ENCODE results near the gene FHL5.
"Not testable (repeated sequence)": the region's sequence is repeated elsewhere in the genome, so short reads cannot be mapped to it uniquely, and the experiment has no call there.

Gene FHL5

DNA sequence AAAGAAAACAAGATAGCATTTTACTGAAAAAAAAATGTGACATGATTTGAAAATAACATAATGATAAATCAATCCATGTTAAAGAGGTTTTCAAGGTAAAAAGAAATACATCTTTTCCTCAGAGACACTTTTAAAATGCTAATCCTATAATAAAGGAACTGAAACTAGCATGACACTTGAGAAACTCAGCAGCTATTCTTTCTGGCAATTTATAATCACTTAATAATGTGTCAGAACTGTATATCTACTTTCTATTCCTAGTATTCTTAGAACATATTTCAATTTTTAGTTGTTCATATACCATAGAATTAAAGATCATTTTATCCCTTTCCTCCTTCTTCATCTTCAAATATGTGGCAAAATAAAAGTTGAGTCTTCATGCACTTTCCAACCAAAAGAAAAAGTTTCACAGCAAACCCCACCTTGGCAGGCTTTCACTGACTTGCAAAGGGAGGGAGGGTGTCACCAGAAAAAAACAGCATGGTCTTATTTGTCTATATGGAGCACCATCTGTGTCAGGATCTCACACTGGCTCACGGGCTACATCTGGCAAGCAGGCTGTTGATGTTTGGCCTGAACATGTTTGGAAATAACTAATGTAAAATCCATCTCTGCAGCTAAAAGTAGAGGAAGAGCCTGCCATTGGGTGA lies 48.5 kb downstream of the FHL5 start:
- DNase-seq = no peak

DNA sequence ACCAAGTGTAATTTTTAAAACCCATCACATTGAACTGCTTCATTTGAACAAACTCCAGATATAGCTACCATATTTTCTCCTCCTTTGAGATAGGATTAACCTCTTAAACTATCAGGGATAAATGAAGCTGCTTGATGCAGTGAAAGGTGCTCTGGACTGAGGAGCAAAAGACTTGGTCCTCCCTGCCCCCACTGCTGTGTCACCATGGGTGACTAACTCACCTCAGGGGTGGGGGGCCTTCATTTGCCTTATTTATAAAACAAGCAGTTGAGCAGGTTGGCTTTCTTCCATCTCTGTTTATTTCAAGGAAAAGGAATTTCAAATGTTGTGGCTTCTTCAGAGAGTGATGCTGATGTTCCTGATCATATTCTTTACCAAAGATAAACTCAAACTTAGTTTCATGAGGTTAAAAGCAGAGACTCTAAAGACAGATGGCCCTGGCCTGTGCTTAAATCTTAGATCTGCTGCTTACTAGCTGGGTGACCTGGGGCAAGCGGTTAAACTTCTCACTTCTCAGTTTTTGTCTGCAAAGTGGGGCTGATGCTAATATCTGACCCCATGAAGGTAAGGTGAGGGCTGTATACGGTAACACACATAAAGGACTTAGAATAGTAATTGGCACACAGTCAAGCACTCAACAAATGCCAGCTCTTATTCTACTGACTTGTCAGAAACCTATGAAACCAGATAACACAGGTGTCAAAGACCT lies 50.5 kb downstream of the FHL5 start:
- no peak for DNase-seq

DNA sequence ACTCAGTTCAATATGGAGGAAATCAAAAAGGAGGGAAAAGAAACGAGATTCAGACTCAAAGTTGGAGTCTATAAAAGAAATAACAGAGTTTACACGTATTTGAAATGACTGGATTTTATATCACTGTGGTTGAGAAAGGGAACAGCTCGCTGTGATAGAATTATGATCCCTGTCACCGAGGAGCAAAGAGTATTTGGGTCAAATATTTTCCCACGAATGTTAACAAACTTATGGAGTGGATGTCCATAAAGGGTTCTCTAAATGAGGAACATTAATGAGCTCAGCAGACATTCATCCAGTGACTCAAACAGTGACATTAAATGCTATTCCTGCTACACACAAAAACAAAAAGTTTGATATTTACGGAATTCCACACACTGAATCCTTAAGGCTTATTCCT lies 57.9 kb downstream of the FHL5 start:
- no peak for DNase-seq

DNA sequence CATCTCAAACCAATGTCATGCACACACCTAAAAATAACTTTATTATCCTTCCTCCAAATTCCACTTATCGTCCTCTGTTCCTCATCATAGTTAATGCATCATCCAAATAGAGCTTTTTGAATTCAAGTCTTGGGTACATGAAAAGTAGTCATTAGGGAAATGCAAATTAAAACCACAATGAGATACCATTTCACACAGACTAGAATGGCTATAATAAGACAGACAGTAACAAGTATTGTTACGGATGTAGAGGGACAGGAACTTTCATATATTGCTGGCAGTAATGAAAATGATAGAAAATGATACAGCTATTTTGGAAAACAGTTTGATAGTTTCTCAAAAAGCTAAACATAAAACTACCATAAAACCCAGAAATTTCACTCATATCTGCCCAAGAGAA lies 59.1 kb downstream of the FHL5 start:
- DNase-seq = no peak

DNA sequence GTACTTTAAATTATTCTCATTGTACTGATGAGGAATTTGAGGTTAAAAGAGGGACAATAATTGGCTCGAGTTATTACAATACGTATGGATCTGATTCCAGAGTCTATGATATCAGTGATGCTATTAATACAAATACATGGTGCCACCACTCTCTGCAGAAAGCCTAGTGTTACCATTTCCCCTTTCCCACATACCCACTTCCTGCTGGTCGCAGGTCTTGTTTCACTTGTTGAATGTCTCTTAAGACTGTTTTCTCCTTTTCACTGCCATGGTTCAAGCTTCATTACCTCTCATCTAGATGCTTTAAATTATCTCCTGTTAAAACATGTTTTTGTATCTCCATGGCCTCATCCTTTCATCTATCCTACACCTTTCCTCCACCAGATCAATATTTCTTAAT lies 62.0 kb downstream of the FHL5 start:
- DNase-seq = no peak

DNA sequence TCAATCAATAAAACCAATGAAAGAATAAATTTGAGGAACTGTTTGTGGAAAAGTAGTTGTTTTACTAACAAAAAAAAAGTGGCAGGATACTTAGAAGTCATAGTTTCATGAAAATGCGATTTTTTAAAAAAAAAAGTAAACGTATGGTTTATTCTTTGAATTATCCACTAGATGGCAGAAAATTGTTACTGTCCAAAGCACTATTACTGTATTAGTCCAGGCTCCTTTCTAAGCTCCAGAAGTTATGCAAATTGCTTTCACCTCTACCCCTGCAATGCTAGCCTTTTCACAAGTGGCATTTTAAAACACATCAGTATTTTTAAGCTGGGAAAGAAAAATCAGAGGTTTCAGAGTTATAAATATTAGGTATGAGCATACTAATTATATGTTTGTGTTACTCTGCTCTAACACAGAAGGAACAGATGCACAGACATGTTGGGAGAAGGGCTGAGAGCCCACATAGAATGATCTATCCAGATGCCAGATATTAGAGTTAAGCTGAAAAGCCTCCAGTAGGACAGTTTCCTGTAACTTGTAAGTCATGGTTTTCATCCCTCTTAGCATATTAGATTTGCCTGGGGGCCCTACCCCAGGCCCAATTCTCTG lies 63.9 kb downstream of the FHL5 start:
- no peak for DNase-seq

DNA sequence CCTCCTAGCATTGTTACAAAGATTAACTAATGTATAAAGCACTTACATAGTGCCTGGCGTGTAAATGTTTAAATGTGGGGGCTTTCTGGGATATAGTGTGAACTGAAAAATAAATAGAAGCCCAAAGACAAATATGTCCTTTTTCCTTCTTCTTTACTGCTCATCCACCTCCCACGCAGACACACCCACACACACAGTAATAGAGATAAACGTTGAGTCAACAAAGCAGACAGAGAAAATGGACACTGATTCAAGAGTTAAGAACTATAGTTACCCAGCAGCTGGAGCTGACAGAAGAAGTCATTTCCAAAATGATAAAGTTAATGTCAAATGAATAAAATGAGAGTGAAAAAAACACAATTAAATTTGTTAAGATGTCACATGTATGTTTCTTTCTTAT lies 68.3 kb downstream of the FHL5 start:
- DNase-seq = no peak

DNA sequence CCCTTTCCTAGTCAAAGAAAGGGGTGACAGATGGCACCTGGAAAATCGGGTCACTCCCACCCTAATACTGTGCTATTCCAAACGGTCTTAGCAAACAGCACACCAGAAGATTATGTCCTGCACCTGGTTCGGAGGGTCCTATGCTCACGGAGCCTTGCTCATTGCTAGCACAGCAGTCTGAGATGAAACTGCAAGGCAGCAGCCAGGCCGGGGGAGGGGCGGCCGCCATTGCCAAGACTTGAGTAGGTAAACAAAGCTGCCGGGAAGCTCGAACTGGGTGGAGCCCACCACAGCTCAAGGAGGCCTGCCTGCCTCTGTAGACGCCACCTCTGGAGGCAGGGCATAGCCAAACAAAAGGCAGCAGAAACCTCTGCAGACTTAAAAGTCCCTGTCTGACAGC lies 75.1 kb downstream of the FHL5 start:
- DNase-seq = not testable (repeated sequence)

DNA sequence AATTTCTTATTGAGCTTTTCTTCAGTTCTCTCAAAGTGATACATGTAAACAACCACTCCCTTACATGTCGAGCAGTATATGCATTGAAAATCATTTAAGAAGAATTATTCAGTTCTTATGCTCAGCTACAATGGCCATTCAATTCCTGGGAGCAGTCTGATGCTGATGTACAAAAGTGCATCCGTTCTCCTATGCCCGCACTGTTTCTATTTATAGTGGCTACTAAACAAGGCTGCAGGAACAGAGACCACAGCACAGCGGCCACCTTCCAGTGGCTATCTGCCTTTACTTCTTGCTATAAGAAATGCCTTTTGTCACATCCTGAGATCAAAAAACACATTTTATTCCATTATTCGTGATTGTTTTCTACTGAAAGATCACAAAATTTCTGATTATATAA lies 82.2 kb downstream of the FHL5 start:
- no peak for DNase-seq

DNA sequence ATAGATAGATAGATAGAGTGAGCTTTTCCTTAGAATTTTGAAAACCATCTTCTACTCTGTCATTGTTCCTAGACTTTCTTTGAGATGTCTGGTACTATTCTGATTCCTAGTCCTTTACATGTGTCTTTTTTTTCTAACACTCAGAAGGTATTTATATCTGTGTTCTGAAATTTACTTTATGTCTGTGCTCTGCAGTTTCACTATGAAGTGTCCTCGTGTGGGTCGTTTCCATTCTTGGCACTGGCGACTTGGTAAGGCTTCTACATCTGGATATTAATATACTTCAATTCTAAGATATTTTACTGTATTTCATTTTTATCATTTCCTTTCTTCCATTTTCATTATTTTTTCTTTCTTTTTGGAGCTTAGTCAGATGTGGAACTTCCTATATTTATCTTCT lies 87.0 kb downstream of the FHL5 start:
- DNase-seq = no peak

DNA sequence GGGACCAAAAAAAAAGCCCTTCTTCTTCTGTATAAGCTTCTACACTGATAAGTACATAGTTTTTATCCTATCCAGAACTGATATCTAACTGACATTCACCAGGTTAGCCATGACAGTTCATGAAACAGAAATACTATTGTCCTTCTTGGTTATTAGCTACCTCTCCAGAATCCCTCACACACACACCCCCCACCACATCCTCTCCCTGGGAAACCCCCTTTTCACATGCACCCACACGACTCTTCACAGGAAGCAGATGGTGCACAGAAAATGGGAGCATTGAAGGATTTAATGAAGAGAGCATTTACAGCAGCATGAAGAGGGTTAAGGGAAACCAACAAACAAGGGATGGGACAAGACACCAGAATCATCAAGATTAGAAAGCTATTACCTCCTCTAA lies 88.9 kb downstream of the FHL5 start:
- no peak for DNase-seq

DNA sequence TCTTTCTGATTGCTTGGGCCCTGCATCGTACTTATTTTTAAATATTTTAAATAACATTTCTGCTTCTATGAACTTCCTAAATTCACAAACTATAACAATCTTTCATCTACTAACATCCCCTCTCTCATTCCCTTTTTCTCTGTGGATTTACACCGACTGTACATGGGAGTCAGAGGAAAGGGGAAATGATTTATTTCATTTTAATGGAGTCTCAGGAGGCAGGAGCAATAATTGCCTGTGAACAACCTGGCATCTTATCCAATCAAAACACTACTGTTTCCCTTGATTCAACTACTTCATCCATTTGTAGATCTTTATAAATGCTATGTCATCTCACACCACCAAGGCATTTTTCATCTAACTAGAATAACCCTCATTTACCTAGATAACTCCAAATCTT lies 89.6 kb downstream of the FHL5 start:
- no peak for DNase-seq

DNA sequence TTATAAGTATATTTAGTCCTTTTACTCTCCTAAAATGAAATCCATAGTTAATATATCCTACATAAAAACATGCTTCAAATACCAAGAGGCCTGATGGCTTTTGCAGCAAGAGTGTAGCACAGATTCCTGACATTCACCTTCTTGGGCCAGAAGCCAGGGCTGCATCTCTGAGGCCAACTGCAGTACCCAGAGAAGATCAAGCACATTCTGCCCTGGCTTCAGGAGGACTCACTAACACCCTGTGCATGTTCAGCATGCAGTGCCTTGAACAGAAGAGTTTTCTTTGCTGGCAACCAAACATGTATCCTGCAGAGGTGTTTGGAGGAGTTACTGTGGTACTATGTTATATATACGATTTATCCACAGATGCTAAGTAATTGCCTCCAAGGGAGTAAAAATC lies 90.3 kb downstream of the FHL5 start:
- no peak for DNase-seq

DNA sequence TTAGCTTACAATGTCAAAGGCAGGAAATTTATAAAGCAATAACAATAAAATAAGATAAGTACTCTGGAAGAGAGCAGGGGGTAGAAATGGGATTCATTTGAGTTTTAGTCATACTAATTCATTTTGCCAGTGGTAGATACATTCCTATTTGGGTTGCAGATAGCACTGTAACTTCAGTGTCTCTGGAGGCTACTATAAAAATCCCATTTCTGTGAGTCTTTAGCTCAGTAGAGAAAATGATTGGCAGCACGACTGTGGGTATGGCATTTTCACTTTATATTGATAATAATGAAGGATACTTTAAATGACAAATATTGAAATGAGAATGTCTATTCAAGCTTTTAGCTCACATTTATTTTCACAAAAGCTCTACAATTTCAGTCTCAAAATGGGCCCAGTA lies 93.6 kb downstream of the FHL5 start:
- DNase-seq = no peak

DNA sequence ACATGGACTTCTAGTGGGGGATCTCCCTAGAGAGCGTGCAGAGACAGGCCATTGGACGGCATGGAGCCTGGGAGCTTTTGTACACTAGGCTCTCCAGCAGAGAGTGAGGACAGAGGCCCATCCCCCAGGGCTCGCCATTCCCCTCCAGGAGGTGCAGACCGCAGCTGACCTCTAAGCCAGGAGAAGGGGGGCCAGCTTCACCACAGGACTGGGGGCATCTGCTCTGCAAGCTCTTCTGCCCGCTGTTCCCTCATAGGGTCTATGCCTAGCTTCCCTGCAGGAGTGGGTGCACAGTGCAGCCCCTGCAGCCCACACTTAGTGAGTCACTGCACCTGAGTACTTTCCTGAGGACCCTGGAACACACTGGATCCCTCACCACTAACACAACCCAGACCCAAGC lies 94.4 kb downstream of the FHL5 start:
- DNase-seq = no peak

DNA sequence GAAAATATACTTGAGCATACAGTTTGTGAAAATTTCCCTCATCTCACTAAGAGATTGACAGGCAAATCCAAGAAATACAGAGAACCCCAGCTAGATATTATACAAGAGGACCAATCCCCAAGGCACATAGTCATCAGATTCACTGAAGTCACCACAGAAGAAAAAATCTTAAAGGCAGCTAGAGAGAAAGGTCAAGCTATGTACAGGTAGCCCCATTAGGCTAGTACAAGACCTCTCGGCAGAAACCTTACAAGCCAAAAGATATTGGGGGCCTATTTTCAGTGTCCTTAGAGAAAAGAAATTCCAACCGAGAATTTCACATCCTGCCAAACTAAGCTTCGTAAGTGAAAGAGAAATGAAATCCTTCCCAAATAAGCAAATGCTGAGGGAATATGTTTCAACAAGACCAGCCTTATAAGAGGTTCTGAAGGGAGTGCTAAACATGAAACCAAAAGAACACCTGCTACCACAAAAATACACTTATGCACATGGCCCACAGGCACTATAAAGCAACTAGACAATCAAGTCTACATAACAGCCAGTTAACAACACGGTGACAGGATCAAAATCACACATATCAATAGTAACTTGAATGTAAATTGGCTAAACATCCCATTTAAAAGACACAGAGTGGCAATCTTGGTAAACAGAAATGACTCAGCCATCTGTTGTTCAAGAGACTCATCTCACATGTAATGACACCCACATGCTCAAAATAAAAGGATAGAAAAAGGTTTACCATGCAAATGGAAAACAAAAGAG lies 96.3 kb downstream of the FHL5 start:
- no peak for DNase-seq

All from stimulated activated CD4-positive, alpha-beta T cell treated with anti-CD3 and anti-CD28 coated beads, Interleukin-4, amount 100 ng/mL, for 24 hours (primary cell).